GM21529 (cell line): ENCODE results near the gene OR9Q2.
"Not testable (repeated sequence)": the region's sequence is repeated elsewhere in the genome, so short reads cannot be mapped to it uniquely, and the experiment has no call there.

Experiments
- ATAC-seq: cut with Tn5 transposase; IDR thresholded peaks from one replicate; pipeline ENCODE4 v1.9.1; 2021; ENCODE audit not compliant: unreplicated experiment

The OR9Q2 gene

GRCh38 chr11:58188770-58189169 lies at the start of gene OR9Q2:
Gene OR9Q2, plus strand, starts transcription at chr11:58189070. Its CDS starts 1,421 bp downstream, at chr11:58190491.
- no peak for ATAC-seq

- no peak for ATAC-seq
Measured at GRCh38 chr11:58142761-58143160, 46.1 kb upstream of the OR9Q2 start.

- no peak for ATAC-seq
Measured at GRCh38 chr11:58152781-58153180, 36.1 kb upstream of the OR9Q2 start.

- ATAC-seq = no peak
Measured at GRCh38 chr11:58164389-58164788, 24.5 kb upstream of the OR9Q2 start.

GRCh38 chr11:58164990-58165389 lies 23.9 kb upstream of the OR9Q2 start:
- no peak for ATAC-seq

GRCh38 chr11:58165504-58166106 lies 23.3 kb upstream of the OR9Q2 start:
- no peak for ATAC-seq

- ATAC-seq = no peak
Measured at GRCh38 chr11:58177409-58178054, 11.3 kb upstream of the OR9Q2 start.

GRCh38 chr11:58178444-58178843 lies 10.4 kb upstream of the OR9Q2 start:
- no peak for ATAC-seq

- no peak for ATAC-seq
Measured at GRCh38 chr11:58179648-58180047, 9.2 kb upstream of the OR9Q2 start.

GRCh38 chr11:58186938-58187337 lies 1.9 kb upstream of the OR9Q2 start:
- no peak for ATAC-seq

GRCh38 chr11:58192229-58192628 lies 3.4 kb downstream of the OR9Q2 start:
- ATAC-seq = no peak

GRCh38 chr11:58193391-58193790 lies 4.5 kb downstream of the OR9Q2 start:
- ATAC-seq = no peak

GRCh38 chr11:58195939-58196338 lies 7.1 kb downstream of the OR9Q2 start:
- ATAC-seq = no peak

GRCh38 chr11:58199271-58199670 lies 10.4 kb downstream of the OR9Q2 start:
- ATAC-seq = no peak

GRCh38 chr11:58204042-58204441 lies 15.2 kb downstream of the OR9Q2 start, which contains the start of gene OR1S2:
Gene OR1S2, minus strand, starts transcription at chr11:58204142. Its CDS starts 0 bp downstream, at chr11:58204142.
- no peak for ATAC-seq

GRCh38 chr11:58212420-58212819 lies 23.6 kb downstream of the OR9Q2 start, which contains the start of gene OR1S1:
Gene OR1S1, plus strand, starts transcription at chr11:58212720.
- ATAC-seq = not testable (repeated sequence)

- no peak for ATAC-seq
Measured at GRCh38 chr11:58216476-58216875, 27.6 kb downstream of the OR9Q2 start.

- no peak for ATAC-seq
Measured at GRCh38 chr11:58222721-58223120, 33.9 kb downstream of the OR9Q2 start.

- no peak for ATAC-seq
Measured at GRCh38 chr11:58227956-58228615, 39.2 kb downstream of the OR9Q2 start.
